CD4-positive, alpha-beta T cell treated with Interleukin-17A for 1 hour (primary cell): Measurements from ENCODE around the gene LYRM1.
A peak's percentile ranks its signal among the peaks of the same experiment; 100 is the strongest.
"Not testable (repeated sequence)": the region's sequence is repeated elsewhere in the genome, so short reads cannot be mapped to it uniquely, and the experiment has no call there.

Experiments used
- DNase-seq: peaks from one replicate; pipeline ENCODE4 v3.0.0-alpha.2; 2020

LYRM1 gene

GRCh38 chr16:20940871-20941635 is 40.5 kb downstream of the LYRM1 start:
- DNase-seq, result no peak

GRCh38 chr16:20941636-20941926 is 41.0 kb downstream of the LYRM1 start:
- no peak for DNase-seq

GRCh38 chr16:20942256-20942655 is 41.7 kb downstream of the LYRM1 start:
- no peak for DNase-seq

GRCh38 chr16:20944861-20945574 is 44.4 kb downstream of the LYRM1 start:
- peak; percentile 28 for DNase-seq

- DNase-seq, result not testable (repeated sequence)
Measured at GRCh38 chr16:20945575-20945875, 45.0 kb downstream of the LYRM1 start.

- DNase-seq, result no peak
Measured at GRCh38 chr16:20946015-20946629, 45.6 kb downstream of the LYRM1 start.

GRCh38 chr16:20948444-20948843 is 47.9 kb downstream of the LYRM1 start:
- DNase-seq, result no peak

- no peak for DNase-seq
Measured at GRCh38 chr16:20949660-20950059, 49.1 kb downstream of the LYRM1 start.

GRCh38 chr16:20950294-20950693 is 49.7 kb downstream of the LYRM1 start:
- DNase-seq, result no peak

GRCh38 chr16:20952139-20952920 is 51.8 kb downstream of the LYRM1 start:
- no peak for DNase-seq

- DNase-seq, result no peak
Measured at GRCh38 chr16:20954574-20954973, 54.0 kb downstream of the LYRM1 start.

- no peak for DNase-seq
Measured at GRCh38 chr16:20956319-20956718, 55.7 kb downstream of the LYRM1 start.

GRCh38 chr16:20957153-20957552 is 56.6 kb downstream of the LYRM1 start:
- DNase-seq, result no peak

GRCh38 chr16:20960899-20961298 is 60.3 kb downstream of the LYRM1 start:
- DNase-seq, result no peak

- no peak for DNase-seq
Measured at GRCh38 chr16:20968765-20969164, 68.2 kb downstream of the LYRM1 start.

- DNase-seq, result no peak
Measured at GRCh38 chr16:20969386-20969785, 68.8 kb downstream of the LYRM1 start.

- DNase-seq, result no peak
Measured at GRCh38 chr16:20971401-20971800, 70.8 kb downstream of the LYRM1 start.

- DNase-seq, result not testable (repeated sequence)
Measured at GRCh38 chr16:20973201-20973600, 72.6 kb downstream of the LYRM1 start.
